NCI-H187 treated with DMSO at 0.1 percent for 48 hours (cell line): ENCODE results near the gene ZNF608.

ENCODE experiments used
- DNase-seq: peaks from one replicate; lab custom pipeline; 2025; lab: John Stamatoyannopoulos, UW

The ZNF608 gene

GRCh38 chr5:124745928-124746915 is at the start of gene ZNF608:
ZNF608 (minus strand) TSS chr5:124746639; CDS start chr5:124744989, 1,650 bp downstream.
- no peak for DNase-seq

- DNase-seq = no peak
Observed at GRCh38 chr5:124795829-124796228, 49.4 kb upstream of the ZNF608 start.

GRCh38 chr5:124790895-124791732 is 44.7 kb upstream of the ZNF608 start:
- DNase-seq = no peak

GRCh38 chr5:124790301-124790894 is 44.0 kb upstream of the ZNF608 start:
- no peak for DNase-seq

GRCh38 chr5:124789104-124789605 is 42.7 kb upstream of the ZNF608 start:
- DNase-seq = no peak

GRCh38 chr5:124783794-124784193 is 37.4 kb upstream of the ZNF608 start:
- DNase-seq = no peak

- no peak for DNase-seq
Observed at GRCh38 chr5:124783285-124783684, 36.8 kb upstream of the ZNF608 start.

GRCh38 chr5:124782262-124782661 is 35.8 kb upstream of the ZNF608 start:
- no peak for DNase-seq

- no peak for DNase-seq
Observed at GRCh38 chr5:124780011-124780410, 33.6 kb upstream of the ZNF608 start.

- no peak for DNase-seq
Observed at GRCh38 chr5:124773315-124774311, 27.2 kb upstream of the ZNF608 start.

- no peak for DNase-seq
Observed at GRCh38 chr5:124772457-124773200, 26.2 kb upstream of the ZNF608 start.

GRCh38 chr5:124771761-124772160 is 25.3 kb upstream of the ZNF608 start:
- no peak for DNase-seq

GRCh38 chr5:124764992-124765611 is 18.7 kb upstream of the ZNF608 start:
- DNase-seq = no peak

GRCh38 chr5:124764585-124764984 is 18.1 kb upstream of the ZNF608 start:
- no peak for DNase-seq

- no peak for DNase-seq
Observed at GRCh38 chr5:124761010-124761409, 14.6 kb upstream of the ZNF608 start.

GRCh38 chr5:124760608-124761007 is 14.2 kb upstream of the ZNF608 start:
- no peak for DNase-seq

- no peak for DNase-seq
Observed at GRCh38 chr5:124755565-124755964, 9.1 kb upstream of the ZNF608 start.

GRCh38 chr5:124755041-124755440 is 8.6 kb upstream of the ZNF608 start:
- no peak for DNase-seq

- DNase-seq = no peak
Observed at GRCh38 chr5:124754206-124754927, 7.9 kb upstream of the ZNF608 start.
